GM19351 (cell line): ENCODE measurements around the gene FFAR1.
"Not testable (repeated sequence)": the region's sequence is repeated elsewhere in the genome, so short reads cannot be mapped to it uniquely, and the experiment has no call there.

Experiments used
- ATAC-seq: cut with Tn5 transposase; IDR thresholded peaks from one replicate; pipeline ENCODE4 v1.9.1; 2021; ENCODE audit warnings: mild to moderate bottlenecking, moderate library complexity; ENCODE audit not compliant: unreplicated experiment

The FFAR1 gene

DNA sequence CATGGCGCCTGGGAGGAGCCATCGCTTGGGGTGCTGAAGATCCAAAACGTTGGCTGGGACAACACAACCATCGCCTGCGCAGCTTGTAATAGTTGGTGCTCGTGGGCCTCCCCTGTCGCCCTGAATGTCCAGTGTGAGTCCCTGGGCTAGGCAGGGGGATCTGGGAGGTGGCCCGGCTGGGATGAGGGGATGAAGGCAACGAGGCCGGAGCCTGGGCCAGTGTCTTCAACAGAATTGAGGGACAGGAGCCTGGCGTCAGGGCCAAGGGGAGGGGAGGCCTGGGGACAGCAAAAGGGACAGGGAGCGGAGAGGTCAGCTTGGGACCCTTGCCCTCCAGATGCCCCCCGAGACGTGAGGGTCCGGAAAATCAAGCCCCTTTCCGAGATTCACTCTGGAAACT, 6.7 kb upstream of the FFAR1 start:
- ATAC-seq: no peak

DNA sequence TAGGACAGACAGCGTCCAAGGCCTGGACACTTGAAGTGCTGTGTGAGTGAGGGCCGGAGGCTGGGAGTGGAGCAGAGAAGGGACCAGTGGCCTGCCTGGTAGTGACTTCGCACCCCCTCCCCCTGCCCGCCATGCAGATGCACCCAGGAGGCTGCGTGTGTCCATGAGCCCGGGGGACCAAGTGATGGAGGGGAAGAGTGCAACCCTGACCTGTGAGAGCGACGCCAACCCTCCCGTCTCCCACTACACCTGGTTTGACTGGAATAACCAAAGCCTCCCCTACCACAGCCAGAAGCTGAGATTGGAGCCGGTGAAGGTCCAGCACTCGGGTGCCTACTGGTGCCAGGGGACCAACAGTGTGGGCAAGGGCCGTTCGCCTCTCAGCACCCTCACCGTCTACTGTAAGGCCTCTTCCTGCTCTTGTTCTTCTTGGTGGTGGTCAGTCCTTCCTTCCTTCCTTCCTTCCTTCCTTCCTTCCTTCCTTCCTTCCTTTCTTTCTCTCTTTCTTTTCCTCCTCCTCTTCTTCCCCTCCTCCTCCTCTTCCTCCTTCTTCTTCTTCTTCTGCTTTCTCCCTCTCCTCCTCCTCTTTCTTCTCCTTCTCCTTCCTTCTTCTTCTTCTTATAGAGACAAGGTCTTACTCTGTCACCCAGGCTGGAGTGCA, 6.0 kb upstream of the FFAR1 start:
- no peak for ATAC-seq

DNA sequence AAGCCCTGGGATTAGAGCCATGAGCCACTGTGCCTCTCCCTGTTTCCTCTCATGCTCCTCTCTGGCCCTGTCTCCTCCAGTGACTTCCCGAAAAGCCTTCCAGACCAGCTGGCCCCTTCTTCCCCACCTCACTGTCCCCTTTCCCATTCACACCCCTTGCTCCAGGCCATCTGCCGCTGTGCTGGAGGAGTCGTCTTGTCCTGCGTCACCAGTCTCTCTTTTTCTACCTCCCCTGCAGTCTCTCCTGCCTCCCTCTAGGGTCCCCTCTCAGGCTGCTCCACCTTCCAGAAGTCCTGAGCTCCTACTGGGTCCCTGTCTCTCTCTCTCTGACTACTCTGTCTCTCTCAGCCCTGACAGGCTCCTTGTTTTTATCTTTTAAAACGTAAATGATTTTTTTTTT, 5.3 kb upstream of the FFAR1 start:
- no peak for ATAC-seq

DNA sequence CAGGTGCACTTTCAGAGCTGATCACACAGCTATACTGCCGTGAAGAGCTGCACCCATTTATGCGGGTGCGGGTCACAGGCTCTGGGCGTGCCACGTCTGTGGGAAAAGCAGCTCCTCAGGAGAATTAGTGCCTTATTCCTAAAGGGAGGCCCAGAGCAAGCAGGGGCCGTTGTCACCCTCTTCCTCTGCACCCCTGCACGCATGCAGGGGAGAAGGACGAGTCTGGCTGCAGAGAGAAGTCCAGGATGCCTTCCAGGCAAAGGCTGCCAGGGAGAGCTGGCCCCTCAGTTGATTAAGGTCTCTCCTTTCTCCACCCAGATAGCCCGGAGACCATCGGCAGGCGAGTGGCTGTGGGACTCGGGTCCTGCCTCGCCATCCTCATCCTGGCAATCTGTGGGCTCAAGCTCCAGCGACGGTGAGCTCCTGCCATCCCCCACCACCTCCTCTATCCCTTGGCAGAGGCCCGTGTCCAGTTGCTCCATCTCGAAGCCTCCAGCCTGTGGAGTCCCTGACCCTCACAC, 3.1 kb upstream of the FFAR1 start:
- ATAC-seq: no peak

DNA sequence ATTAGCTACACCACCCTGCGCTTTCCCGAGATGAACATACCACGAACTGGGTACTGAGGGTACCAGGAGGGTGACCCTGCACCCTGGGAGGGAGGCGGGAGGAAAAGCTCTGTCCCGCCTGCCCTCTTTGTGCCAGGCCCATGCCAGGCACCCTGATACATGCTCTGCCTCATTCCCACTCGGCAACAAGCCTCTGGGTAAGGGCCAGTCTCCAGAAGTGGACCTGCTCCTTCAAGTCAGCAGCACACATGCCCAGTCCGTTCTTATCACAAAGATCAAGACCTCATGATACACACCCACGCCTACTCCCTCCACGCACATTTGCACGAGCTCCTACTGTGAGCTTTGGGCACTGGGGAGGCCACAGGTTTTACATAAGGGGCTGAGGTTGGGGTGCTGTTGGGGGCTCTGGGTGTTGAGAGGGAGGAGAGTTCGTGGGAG, 2.0 kb upstream of the FFAR1 start:
- ATAC-seq: no peak

DNA sequence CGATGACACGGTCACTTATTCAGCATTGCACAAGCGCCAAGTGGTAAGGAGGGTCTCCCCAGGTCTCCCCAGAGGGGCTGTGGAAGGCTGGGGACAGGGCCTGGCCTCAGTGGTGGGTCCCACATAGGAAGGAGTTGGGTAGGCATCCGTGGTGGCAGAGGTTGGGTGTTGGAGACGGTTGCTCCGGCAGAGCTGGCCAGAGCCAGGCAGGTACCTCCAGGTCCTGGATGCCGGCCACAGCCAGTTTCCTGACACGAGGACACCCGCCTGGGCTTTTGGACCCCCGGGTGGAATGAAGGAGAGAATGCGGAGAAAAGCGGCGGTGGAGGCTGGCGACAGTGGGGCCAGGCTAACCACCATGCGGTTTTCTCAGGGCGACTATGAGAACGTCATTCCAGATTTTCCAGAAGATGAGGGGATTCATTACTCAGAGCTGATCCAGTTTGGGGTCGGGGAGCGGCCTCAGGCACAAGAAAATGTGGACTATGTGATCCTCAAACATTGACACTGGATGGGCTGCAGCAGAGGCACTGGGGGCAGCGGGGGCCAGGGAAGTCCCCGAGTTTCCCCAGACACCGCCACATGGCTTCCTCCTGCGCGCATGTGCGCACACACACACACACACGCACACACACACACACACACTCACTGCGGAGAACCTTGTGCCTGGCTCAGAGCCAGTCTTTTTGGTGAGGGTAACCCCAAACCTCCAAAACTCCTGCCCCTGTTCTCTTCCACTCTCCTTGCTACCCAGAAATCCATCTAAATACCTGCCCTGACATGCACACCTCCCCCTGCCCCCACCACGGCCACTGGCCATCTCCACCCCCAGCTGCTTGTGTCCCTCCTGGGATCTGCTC, 1.3 kb upstream of the FFAR1 start:
- no peak for ATAC-seq

DNA sequence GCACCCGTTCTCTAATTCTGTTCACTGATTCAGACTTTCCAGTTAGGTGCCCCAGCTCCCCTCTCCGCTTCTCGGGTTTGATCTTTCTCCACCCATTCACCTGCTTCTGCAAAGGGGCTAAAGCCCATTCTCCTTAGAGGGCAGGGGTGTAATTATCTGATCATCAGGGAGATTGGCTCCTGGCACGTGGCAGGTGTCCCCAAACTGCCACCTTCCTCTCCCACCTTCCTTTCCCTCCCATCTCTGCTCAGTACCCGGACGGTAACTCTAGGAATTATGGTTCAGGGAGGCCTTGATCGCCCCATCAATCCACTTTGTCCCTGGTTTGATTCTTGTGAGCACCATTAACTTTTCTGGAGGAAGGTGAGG, 212 bp downstream of the FFAR1 start:
- ATAC-seq: no peak

DNA sequence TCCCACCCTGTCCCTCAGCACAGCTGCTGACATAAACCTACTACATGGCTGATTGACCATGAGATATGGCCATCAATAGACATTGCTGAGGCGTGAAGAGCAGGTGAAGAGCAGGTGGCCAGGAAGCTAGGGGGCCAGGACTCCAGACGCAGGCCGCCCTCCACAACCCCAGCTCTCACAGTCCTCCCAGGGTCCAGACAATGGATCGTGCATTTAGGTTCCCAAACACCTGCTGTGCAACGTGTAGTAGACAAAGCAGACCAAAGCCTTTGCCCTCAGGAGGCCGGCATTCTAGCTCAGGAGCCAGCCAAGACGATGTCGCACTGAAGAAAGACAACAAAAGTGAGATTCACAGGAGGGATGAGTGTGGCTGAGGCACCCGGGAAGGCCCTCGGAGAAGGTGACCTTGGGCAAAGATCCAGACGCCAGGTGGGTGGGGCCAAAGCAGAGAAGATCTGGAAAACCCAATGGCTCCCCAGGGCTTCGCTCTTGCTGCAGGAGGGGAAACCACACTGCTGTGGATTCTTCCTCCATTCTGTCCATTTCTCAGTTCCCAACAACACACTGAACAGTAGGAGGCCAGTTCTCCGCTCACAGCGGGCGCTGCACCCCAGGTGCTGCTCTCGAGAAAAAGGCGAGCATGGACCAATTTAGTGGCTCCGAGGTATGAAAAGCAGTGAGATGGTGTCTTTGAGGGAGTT, 1.4 kb downstream of the FFAR1 start:
- ATAC-seq: no peak

DNA sequence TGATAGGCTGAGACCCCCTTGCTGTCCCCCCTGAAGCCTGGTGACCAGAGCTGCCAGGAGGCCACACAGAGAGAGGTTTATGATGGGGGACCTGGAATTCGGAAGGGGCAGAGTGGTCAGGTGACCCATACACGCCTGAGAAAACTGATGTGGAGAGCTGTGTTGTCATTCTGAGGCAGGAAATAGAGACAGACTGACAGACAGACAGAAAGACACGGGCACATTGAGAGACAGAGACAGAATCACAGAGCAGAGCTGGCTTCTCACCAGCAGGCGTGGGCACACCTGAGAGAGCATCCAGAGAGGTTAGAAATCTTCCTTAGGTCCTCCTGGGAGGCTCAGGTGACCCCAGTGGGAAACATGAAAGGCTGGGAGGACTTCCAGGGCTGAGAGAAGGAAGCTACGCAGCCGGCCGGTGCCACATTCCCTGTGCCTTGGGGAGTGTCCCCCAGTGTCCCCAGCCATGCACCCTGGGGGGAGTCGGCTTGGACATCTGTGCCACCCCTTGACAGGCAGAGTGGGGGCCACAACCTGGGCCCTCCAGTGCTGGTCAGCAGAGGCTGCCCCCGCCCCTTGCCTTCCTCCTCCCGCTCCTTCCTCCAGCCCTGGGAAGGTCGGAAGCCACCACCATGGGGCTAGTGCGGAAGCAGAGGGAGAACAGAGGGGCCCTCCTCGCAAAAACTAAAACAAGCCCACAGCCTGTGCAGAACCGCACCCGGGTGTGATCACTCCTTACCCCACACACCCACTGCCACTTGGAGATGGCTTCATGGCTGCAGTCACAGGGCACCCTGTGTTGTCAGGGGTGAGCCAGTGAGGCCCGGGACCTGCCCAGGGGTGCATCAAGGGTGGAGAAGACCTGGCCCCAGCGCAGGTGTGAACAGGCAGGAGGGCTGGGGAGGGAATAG, 2.2 kb downstream of the FFAR1 start:
- no peak for ATAC-seq

DNA sequence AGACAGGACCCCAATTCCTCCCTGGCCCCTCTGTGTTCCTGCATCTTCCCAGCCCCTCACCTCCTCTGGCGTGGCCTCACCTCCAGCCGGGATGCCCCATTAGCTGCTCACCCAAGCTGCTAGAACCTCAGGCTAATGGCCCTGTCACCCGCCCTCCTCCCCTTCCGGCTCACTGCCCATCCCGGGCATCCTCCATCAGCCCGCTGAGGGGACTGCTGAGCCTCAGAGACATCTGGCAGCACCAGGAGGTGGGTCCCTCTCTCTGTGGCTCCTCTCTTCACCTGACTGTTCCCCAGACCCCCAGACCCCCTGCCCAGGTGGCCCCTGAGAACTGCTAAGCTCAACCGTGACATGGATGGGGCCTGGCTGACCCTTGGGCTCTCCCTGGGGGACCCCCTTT, 2.9 kb downstream of the FFAR1 start:
- no peak for ATAC-seq

DNA sequence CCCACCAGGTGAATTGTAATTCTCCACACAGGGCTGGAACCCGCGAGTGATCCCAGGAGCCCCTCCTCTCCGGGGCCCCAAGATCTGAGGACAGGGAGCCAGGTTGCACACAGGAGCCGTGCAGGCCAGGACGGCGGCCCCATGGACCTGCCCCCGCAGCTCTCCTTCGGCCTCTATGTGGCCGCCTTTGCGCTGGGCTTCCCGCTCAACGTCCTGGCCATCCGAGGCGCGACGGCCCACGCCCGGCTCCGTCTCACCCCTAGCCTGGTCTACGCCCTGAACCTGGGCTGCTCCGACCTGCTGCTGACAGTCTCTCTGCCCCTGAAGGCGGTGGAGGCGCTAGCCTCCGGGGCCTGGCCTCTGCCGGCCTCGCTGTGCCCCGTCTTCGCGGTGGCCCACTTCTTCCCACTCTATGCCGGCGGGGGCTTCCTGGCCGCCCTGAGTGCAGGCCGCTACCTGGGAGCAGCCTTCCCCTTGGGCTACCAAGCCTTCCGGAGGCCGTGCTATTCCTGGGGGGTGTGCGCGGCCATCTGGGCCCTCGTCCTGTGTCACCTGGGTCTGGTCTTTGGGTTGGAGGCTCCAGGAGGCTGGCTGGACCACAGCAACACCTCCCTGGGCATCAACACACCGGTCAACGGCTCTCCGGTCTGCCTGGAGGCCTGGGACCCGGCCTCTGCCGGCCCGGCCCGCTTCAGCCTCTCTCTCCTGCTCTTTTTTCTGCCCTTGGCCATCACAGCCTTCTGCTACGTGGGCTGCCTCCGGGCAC, 3.9 kb downstream of the FFAR1 start:
- ATAC-seq: no peak

DNA sequence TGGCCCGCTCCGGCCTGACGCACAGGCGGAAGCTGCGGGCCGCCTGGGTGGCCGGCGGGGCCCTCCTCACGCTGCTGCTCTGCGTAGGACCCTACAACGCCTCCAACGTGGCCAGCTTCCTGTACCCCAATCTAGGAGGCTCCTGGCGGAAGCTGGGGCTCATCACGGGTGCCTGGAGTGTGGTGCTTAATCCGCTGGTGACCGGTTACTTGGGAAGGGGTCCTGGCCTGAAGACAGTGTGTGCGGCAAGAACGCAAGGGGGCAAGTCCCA, 4.4 kb downstream of the FFAR1 start:
- no peak for ATAC-seq

DNA sequence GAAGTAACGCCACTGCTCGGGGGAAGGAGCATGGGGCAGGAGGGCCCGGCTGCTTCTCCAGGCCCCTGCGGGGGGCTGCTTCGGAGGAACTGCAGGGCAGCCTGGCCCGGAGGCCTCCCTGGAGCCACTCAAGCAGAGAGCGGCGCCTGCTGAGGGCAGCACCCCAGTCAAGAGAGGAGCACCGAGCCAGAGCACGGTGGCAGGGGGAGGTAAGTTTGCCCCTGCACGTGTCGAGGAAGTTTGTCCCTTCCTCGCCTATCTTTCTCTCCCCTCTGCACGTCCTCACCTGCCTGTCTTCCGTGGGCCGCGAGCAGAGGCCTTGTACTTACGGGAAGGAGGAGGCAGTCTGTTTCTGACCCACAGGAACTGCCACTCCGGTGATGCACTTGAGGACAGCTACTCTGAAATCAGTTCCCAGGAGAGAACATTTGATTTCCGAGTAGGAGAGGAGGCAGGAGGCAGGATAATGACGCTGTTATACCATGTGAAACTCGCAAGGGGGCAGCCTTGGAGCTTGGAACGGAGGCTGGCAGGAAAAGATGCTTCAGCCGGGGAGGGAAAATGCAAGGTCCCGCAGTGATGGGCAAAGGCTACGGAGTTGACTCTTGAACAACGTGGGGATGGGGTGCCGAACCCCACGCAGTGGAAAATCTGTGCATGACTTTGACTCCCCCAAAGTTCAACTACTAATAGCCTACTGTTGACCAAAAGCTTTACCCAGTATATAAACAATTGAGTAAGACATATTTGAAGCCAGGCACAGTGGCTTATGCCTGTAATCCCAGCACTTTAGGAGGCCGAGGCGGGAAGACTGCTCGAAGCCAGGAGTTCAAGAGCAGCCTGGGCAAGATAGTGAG, 5.0 kb downstream of the FFAR1 start:
- ATAC-seq: no peak

DNA sequence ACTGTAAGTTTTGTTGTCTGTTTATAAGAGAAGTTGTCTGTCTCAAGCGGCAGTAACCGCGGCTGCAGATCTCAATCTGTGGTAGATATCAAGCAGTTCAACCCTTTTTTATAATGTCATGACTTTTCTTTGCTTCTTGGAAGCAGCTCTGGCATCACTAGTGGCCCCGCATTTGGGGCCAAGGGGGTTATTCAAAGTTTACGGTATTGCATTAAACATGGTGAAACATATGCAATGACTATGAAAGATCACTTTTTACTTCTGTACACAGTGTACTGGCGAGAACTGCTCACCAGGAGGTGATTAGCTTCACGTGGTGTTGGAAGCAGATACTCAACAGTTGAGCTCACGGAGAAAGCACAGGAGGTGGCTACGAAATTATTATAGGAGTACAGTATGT, 5.9 kb downstream of the FFAR1 start:
- ATAC-seq: no peak

DNA sequence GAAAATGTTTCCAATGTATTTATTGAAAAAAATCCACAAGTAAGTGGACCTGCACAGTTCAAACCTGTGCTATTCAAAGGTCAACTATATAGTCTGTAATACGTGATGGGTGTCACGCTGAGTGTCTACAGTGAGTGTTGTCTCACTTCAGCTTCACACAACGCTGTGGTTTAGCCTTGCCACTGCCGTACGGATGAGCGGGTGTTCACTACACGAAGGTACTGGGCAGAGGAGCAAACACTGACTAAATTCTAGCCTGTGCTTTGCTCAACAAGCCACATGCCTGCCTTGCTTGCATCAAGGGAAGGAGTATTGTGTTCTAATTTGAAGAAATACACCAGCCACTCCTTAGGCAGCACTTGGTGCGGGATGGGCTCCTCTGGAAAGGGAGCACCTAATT, 7.2 kb downstream of the FFAR1 start:
- ATAC-seq: no peak

DNA sequence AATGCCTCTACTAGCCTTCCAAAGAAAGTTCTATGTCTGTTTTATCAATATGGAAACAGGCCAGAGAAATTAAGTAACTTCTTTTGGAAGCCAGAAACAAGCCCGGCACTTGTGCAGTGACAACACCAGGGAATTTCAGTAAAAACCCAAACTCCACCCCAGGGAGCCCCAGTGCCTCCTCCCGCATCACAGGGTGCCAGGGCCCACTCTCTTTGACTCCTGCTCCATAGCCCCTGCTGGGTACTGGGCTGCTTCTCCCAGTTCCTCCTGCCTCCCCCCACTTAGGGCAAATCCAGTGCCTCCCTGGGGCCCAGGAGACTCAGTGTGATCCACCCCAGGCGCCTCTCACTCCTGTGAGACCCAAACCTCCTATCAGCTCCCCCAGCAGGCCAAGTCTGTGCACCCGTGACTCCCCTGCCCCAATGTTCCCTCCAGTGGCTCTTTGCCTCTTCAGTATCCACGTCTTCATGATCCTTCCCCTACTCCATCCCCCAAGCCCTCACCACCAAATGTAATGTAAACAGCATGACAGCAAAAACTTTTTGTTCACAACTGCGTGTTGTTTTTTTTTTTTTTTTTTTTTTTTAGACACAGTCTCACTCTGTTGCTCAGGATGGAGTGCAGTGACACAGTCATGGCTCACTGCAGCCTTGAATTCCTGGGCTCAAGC, 8.2 kb downstream of the FFAR1 start:
- no peak for ATAC-seq

DNA sequence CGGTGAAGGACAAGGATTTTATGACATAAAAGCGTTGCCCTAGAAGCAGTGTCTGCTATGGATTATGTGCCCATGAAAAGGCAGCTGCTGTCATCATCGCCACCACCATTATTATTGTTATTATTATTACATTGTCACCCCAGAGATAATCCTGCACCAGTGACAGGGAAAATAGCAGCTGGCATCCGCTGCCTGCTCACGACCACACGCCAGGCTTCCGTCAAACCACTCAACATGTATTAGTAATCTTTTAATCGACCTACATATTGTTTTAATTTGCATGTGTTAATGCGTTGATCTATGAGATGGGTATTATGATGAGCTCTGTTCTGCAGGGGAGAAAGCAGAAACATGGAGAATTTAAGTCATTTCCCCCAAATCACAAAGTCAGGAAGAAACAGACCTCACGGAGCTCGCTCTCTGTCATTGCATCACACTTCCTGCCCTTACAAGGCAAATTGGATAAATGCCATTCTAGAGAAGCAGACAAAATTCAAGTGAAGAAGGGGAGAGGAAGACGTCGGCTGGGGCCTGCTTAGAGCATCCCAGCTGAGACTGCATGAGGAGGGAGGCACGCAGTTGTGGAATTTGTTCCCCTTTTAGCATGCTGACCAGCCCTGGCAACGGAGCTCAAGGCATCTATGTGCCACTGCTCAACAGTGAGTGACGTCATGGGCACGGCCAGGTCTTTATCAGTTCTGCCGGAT, 10.3 kb downstream of the FFAR1 start, which contains the start of gene FFAR3:
Gene FFAR3, plus strand, starts transcription at position 594 of the 707 bp plus-strand sequence. CDS start 431 bp downstream, outside the sequence.
- ATAC-seq: no peak

DNA sequence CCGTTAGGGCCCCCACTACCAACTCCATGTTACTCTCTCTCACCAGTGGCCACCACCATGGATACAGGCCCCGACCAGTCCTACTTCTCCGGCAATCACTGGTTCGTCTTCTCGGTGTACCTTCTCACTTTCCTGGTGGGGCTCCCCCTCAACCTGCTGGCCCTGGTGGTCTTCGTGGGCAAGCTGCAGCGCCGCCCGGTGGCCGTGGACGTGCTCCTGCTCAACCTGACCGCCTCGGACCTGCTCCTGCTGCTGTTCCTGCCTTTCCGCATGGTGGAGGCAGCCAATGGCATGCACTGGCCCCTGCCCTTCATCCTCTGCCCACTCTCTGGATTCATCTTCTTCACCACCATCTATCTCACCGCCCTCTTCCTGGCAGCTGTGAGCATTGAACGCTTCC, 11.1 kb downstream of the FFAR1 start:
- ATAC-seq: not testable (repeated sequence)
